ENCODE measurements around the gene TNS3. TPM values are rescaled to one million over a fixed set of nuclear protein-coding genes. Genes with fewer than 3 reads are reported as not detected.

Gene TNS3
- total RNA-seq, 4 donors from 2014 or later = 34.6 to 52.5 (median 48.6) TPM

DNA sequence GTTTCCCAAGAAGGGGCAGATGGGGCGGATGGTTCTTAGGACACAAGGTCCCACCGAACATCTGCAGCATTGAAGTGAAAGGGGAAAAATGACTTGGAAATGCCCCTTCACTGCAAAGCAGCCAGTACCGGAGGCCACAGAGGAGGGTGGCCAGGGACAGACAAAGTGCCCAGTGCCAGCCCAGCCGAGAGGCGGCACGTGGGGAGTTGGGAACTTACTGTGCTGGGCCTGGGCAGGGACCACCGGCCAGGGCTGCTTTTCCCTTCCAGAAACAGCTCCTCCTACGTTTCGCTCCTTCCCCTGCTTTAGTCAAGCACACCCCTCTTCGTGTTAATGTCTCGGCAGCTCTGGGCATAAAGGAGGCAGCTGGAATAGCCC is 129.2 kb downstream of the TNS3 start:
- no peaks in the 10 kb centered on the region for H3K36me3 ChIP-seq
- DNase-seq (ENCODE audit: extremely low spot score) = no peak
- WGBS = 87% methylated on average over 11 of the region's 11 CpGs
- peaks cover 37 to 59% (median 57%) of the 10 kb centered on the region in 4 donors for H3K4me1 ChIP-seq
- intact Hi-C loops (cut with DNase I) = no loop called here
- no peaks in the 10 kb centered on the region for H3K27me3 ChIP-seq
- H3K9me3 ChIP-seq = no peaks in the 10 kb centered on the region
- TF ChIP-seq POLR2A (IDR thresholded peaks at IDR 0.05; ENCODE audit: low read depth) (no peak), EP300 (IDR thresholded peaks at IDR 0.05) (no peak), POLR2AphosphoS5 (IDR thresholded peaks at IDR 0.05) (no peak)
- TF ChIP-seq, protein P1, sequence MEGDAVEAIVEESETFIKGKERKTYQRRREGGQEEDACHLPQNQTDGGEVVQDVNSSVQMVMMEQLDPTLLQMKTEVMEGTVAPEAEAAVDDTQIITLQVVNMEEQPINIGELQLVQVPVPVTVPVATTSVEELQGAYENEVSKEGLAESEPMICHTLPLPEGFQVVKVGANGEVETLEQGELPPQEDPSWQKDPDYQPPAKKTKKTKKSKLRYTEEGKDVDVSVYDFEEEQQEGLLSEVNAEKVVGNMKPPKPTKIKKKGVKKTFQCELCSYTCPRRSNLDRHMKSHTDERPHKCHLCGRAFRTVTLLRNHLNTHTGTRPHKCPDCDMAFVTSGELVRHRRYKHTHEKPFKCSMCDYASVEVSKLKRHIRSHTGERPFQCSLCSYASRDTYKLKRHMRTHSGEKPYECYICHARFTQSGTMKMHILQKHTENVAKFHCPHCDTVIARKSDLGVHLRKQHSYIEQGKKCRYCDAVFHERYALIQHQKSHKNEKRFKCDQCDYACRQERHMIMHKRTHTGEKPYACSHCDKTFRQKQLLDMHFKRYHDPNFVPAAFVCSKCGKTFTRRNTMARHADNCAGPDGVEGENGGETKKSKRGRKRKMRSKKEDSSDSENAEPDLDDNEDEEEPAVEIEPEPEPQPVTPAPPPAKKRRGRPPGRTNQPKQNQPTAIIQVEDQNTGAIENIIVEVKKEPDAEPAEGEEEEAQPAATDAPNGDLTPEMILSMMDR (IDR thresholded peaks at IDR 0.05) = no peak
- peak overlapping the region; percentile 57 to 74 (median 69) for H3K27ac ChIP-seq (replicated peaks in 1 of 4)
- H3K4me3 ChIP-seq = peak overlapping the region in 2 of 4 donors; percentile 3 to 31

DNA sequence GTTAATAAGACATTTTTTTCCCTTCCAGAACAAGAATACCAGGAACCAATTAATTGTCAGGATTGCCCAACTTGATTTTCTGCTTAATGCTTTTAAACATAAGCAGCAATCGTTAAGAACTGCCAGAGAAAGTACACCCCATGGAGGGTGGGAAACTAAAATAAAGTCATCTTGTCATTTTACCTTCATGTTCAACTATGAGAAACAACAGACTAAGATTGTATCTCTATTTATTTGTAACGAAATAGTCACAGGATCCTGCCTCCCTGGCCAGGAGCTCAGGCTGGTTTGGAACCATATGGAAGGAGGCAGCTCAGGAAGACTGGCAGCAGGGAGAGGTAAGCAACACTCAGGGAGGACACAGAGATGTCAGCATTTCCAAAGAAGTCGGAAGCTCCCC is 129.6 kb downstream of the TNS3 start:
- 72% methylated on average over 3 of the region's 3 CpGs for WGBS
- intact Hi-C loops (cut with DNase I) = no loop called here
- TF ChIP-seq POLR2A (IDR thresholded peaks at IDR 0.05; ENCODE audit: low read depth) (no peak), EP300 (IDR thresholded peaks at IDR 0.05) (no peak), POLR2AphosphoS5 (IDR thresholded peaks at IDR 0.05) (no peak)
- TF ChIP-seq, protein P1 (IDR thresholded peaks at IDR 0.05) = no peak
- no peaks in the 10 kb centered on the region for H3K27me3 ChIP-seq
- no peak for DNase-seq (ENCODE audit: extremely low spot score)
- H3K4me1 ChIP-seq = peaks cover 35 to 60% (median 54%) of the 10 kb centered on the region in 4 donors
- peak overlapping the region in 2 of 4 donors; percentile 3 to 31 for H3K4me3 ChIP-seq
- no peaks in the 10 kb centered on the region for H3K36me3 ChIP-seq
- H3K9me3 ChIP-seq = no peaks in the 10 kb centered on the region
- peak overlapping the region; percentile 57 to 74 (median 69) for H3K27ac ChIP-seq (replicated peaks in 1 of 4)

DNA sequence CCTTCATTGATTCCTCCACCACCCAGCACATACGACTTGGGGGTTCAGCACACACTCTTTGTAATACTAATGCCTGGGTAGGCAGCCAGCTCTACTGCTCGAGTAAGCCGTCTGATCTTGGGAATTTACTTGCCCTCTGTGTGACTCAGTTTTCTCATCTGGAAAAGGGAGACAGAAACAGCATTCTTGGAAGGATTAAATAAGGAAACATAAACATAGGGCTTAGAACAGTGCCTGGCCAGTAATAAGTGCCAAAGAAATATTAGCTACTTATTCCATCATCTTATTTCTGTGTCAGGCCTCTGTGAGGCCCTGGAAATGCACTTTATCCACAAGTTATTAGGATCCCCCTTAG is 130.1 kb downstream of the TNS3 start:
- TF ChIP-seq EP300 (IDR thresholded peaks at IDR 0.05) (no peak), POLR2AphosphoS5 (IDR thresholded peaks at IDR 0.05) (no peak), POLR2A (IDR thresholded peaks at IDR 0.05; ENCODE audit: low read depth) (no peak)
- TF ChIP-seq, protein P1 (IDR thresholded peaks at IDR 0.05) = no peak
- WGBS = 31% methylated on average over 3 of the region's 3 CpGs
- H3K9me3 ChIP-seq = no peaks in the 10 kb centered on the region
- no peaks in the 10 kb centered on the region for H3K27me3 ChIP-seq
- H3K27ac ChIP-seq (replicated peaks in 1 of 4) = peak overlapping the region; percentile 57 to 74 (median 69)
- H3K4me3 ChIP-seq = no peak overlapping the region
- DNase-seq (ENCODE audit: extremely low spot score) = no peak
- intact Hi-C loops (cut with DNase I) = no loop called here
- peaks cover 37 to 64% (median 54%) of the 10 kb centered on the region in 4 donors for H3K4me1 ChIP-seq
- no peaks in the 10 kb centered on the region for H3K36me3 ChIP-seq

DNA sequence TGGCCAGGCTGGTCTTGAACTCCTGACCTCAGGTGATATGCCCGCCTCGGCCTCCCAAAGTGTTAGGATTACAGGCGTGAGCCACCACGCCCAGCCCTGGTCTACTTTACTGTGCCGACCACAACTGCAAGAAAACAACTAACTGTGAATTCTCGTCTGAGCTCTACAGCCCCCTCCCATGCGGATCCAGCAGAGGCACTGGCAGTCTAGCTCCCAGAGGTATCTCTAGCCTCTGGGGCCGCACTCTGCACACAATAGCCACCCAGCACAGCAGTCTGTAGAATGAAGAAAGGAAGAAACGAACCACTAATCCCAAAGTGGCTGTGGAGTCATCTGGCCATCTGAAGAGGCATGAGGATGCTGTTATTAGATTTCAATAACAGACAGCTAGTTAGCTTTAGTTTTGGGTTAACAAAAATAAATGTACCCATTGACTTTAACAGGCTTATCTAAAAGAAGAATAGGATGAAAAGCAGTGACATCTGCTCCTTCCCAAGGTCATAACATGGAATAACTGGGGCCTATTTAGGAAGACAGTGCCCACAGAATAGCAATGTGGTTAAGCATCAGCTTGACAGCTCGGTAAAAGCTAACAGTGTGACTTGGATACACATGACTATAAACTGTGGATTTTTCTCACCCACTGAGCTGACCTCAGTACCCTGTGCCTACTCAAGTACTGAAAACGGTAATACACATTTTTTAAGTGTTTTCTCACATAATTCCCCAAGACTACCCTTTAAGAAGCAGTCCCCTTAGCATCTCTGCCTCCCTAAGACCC is 131.9 kb downstream of the TNS3 start:
- H3K4me3 ChIP-seq = no peak overlapping the region
- TF ChIP-seq POLR2A (IDR thresholded peaks at IDR 0.05; ENCODE audit: low read depth) (no peak), POLR2AphosphoS5 (IDR thresholded peaks at IDR 0.05) (no peak), EP300 (IDR thresholded peaks at IDR 0.05) (no peak)
- TF ChIP-seq, protein P1 (IDR thresholded peaks at IDR 0.05) = no peak
- no peaks in the 10 kb centered on the region for H3K36me3 ChIP-seq
- intact Hi-C loops (cut with DNase I) = no loop called here
- peaks cover 52 to 81% (median 67%) of the 10 kb centered on the region in 4 donors for H3K4me1 ChIP-seq
- no peaks in the 10 kb centered on the region for H3K9me3 ChIP-seq
- DNase-seq (ENCODE audit: extremely low spot score) = no peak
- H3K27me3 ChIP-seq = no peaks in the 10 kb centered on the region
- WGBS = 85% methylated on average over 11 of the region's 11 CpGs
- peak overlapping the region; percentile 57 to 74 (median 66) for H3K27ac ChIP-seq (replicated peaks in 1 of 4)
